GM21390 (cell line): ENCODE data around the gene BORCS5.
"Not testable (repeated sequence)": the region's sequence is repeated elsewhere in the genome, so short reads cannot be mapped to it uniquely, and the experiment has no call there.

Source experiments
- ATAC-seq: cut with Tn5 transposase; IDR thresholded peaks from one replicate; pipeline ENCODE4 v1.9.1; 2021; ENCODE audit not compliant: unreplicated experiment

The BORCS5 gene

GRCh38 chr12:12480074-12480473 is 123.2 kb downstream of the BORCS5 start:
- ATAC-seq: no peak

- ATAC-seq: no peak
Measured at GRCh38 chr12:12481631-12482030, 124.8 kb downstream of the BORCS5 start.

- ATAC-seq: no peak
Measured at GRCh38 chr12:12482150-12482761, 125.4 kb downstream of the BORCS5 start.

- ATAC-seq: peak; percentile 54
Measured at GRCh38 chr12:12482959-12483358, 126.1 kb downstream of the BORCS5 start.

- ATAC-seq: peak; percentile 6
Measured at GRCh38 chr12:12483438-12483837, 126.6 kb downstream of the BORCS5 start.

GRCh38 chr12:12486661-12487240 is 129.9 kb downstream of the BORCS5 start:
- ATAC-seq: peak; percentile 64

GRCh38 chr12:12487490-12487889 is 130.6 kb downstream of the BORCS5 start:
- ATAC-seq: no peak

GRCh38 chr12:12488296-12488695 is 131.4 kb downstream of the BORCS5 start:
- no peak for ATAC-seq

GRCh38 chr12:12488823-12489550 is 132.1 kb downstream of the BORCS5 start:
- ATAC-seq: no peak

GRCh38 chr12:12491606-12492005 is 134.7 kb downstream of the BORCS5 start:
- ATAC-seq: no peak

GRCh38 chr12:12492547-12492946 is 135.7 kb downstream of the BORCS5 start:
- no peak for ATAC-seq

- ATAC-seq: no peak
Measured at GRCh38 chr12:12495536-12495935, 138.7 kb downstream of the BORCS5 start.

GRCh38 chr12:12498210-12498609 is 141.3 kb downstream of the BORCS5 start:
- ATAC-seq: no peak

GRCh38 chr12:12499909-12500604 is 143.2 kb downstream of the BORCS5 start:
- ATAC-seq: no peak

GRCh38 chr12:12501121-12501520 is 144.2 kb downstream of the BORCS5 start:
- ATAC-seq: no peak

GRCh38 chr12:12502130-12502814 is 145.4 kb downstream of the BORCS5 start:
- ATAC-seq: not testable (repeated sequence)

GRCh38 chr12:12502815-12503151 is 145.9 kb downstream of the BORCS5 start:
- ATAC-seq: no peak

- no peak for ATAC-seq
Measured at GRCh38 chr12:12503384-12504078, 146.7 kb downstream of the BORCS5 start.

- peak; percentile 90 for ATAC-seq
Measured at GRCh38 chr12:12505544-12506495, 148.9 kb downstream of the BORCS5 start.

- ATAC-seq: no peak
Measured at GRCh38 chr12:12506496-12506890, 149.6 kb downstream of the BORCS5 start.
